GM19239 (cell line): ENCODE results near the gene GIMAP1.

Experiments used
- DNase-seq: peaks from one replicate; pipeline ENCODE4 v3.0.0; 2011; ENCODE audit warnings: low spot score; ENCODE audit not compliant: insufficient read length
- FAIRE-seq: peaks from 2 replicates; lab custom pipeline; 2011; peaks lifted over from hg19 to GRCh38; lab: Jason Lieb, UNC

GIMAP1 gene

GRCh38 chr7:150742286-150742968 is 26.0 kb downstream of the GIMAP1 start:
- FAIRE-seq (no peak), DNase-seq (no peak)

- DNase-seq (no peak), FAIRE-seq (no peak)
Observed at GRCh38 chr7:150744041-150744656, 27.7 kb downstream of the GIMAP1 start.

GRCh38 chr7:150745086-150745485 is 28.7 kb downstream of the GIMAP1 start:
- no peak for DNase-seq
- no peak for FAIRE-seq

- DNase-seq (no peak), FAIRE-seq (no peak)
Observed at GRCh38 chr7:150745876-150746275, 29.5 kb downstream of the GIMAP1 start.

- no peak for FAIRE-seq
- DNase-seq = no peak
Observed at GRCh38 chr7:150746921-150747320, 30.5 kb downstream of the GIMAP1 start.

- no peak for FAIRE-seq
- DNase-seq = no peak
Observed at GRCh38 chr7:150748376-150748775, 32.0 kb downstream of the GIMAP1 start.

- no peak for FAIRE-seq
Observed at GRCh38 chr7:150751702-150752101, 35.3 kb downstream of the GIMAP1 start.

GRCh38 chr7:150753239-150753638 is 36.8 kb downstream of the GIMAP1 start:
- peak; percentile 33 for FAIRE-seq

More at GRCh38 chr7:150751702-150752101, 35.3 kb downstream of the GIMAP1 start:
- DNase-seq = no peak

GRCh38 chr7:150753826-150754603 is 37.6 kb downstream of the GIMAP1 start:
- no peak for DNase-seq
- peak; percentile 74 for FAIRE-seq

More at GRCh38 chr7:150753239-150753638, 36.8 kb downstream of the GIMAP1 start:
- DNase-seq = no peak

- FAIRE-seq (no peak), DNase-seq (no peak)
Observed at GRCh38 chr7:150754951-150755350, 38.5 kb downstream of the GIMAP1 start.

- FAIRE-seq = peak; percentile 47
Observed at GRCh38 chr7:150755473-150756099, 39.2 kb downstream of the GIMAP1 start.

GRCh38 chr7:150756166-150756565 is 39.8 kb downstream of the GIMAP1 start:
- FAIRE-seq = no peak
- DNase-seq = no peak

More at GRCh38 chr7:150755473-150756099, 39.2 kb downstream of the GIMAP1 start:
- no peak for DNase-seq

- peak; percentile 49 for FAIRE-seq
- no peak for DNase-seq
Observed at GRCh38 chr7:150756858-150757257, 40.4 kb downstream of the GIMAP1 start.

GRCh38 chr7:150759479-150759878 is 43.1 kb downstream of the GIMAP1 start:
- no peak for FAIRE-seq
- DNase-seq = no peak

GRCh38 chr7:150766334-150766709 is 49.9 kb downstream of the GIMAP1 start:
- FAIRE-seq (no peak), DNase-seq (no peak)

GRCh38 chr7:150769768-150770167 is 53.4 kb downstream of the GIMAP1 start:
- no peak for DNase-seq
- no peak for FAIRE-seq
